Activated CD8-positive, alpha-beta memory T cell treated with anti-CD3 and anti-CD28 coated beads for 36 hours (primary cell): ENCODE results near the gene GSTK1. TPM values are rescaled to one million over a fixed set of nuclear protein-coding genes. Genes with fewer than 3 reads are reported as not detected.

Experiments used
- CTCF ChIA-PET: fragments of 350-600 bp; sonication (Branson Sonifier 250); formaldehyde crosslinking; loops from one replicate; lab custom pipeline; 2021; ENCODE audit warnings: antibody characterized with exemption; lab: Charles Lee
- POLR2A ChIA-PET: fragments of 350-600 bp; sonication (Branson Sonifier 250); formaldehyde crosslinking; loops from one replicate; lab custom pipeline; 2021; ENCODE audit warnings: antibody characterized with exemption; lab: Charles Lee
- total RNA-seq, 2 experiments: library from RNA; stranded (reverse); gene quantifications; one replicate each; pipeline ENCODE4 v1.2.3, GENCODE V29; 2021

GSTK1 gene
- total RNA-seq, 2 experiments from 2014 or later = 131 to 132 TPM

DNA sequence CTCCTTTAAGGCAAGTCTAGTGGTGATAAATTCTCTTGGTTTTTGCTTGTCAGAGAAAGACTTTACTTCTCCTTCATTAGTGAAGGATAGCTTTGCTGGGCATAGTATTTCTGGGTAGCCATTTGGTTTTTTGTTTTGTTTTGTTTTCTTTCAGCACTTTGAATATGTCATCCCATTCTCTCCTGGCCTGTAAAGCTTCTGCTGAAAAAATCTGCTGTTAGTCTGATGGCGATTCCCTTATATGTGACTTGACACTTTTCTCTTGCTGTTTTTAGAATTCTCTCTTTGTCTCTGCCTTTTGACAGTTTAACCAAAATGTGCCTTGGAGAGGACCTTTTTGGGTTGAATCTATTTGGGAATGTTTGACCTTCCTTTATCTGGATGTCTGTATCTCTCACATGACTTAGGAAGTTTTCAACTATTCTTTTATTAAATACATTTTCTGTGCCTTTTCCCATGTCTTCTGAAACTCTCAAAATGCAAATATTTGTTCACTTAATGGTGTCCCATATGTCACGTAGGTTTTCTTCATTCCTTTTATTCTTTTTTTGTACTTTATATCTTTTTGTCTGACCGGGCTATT, 26.7 kb upstream of the GSTK1 start:
- ChIA-PET CTCF (no interaction called here), POLR2A (no interaction called here)

DNA sequence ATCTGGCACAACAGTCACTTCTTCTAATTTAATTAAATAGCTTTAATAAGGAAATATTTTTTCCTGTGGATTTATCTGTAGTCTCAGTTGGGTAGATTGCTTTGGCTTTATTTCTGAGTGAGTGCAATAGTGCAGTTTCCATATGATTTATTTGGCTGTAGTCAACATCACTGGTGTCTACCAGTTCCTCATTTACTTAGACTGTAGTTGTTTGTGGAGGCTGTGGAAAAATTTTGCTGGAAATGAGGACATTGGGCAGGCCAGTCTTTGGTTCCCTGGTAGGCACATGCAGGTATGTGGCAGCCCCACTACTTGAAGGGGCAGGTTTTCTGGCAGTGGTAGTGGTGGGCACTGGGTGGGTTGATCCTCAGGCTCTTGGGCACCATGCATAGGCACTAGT, 25.9 kb upstream of the GSTK1 start:
- CTCF ChIA-PET = no interaction called here
- POLR2A ChIA-PET = no interaction called here

DNA sequence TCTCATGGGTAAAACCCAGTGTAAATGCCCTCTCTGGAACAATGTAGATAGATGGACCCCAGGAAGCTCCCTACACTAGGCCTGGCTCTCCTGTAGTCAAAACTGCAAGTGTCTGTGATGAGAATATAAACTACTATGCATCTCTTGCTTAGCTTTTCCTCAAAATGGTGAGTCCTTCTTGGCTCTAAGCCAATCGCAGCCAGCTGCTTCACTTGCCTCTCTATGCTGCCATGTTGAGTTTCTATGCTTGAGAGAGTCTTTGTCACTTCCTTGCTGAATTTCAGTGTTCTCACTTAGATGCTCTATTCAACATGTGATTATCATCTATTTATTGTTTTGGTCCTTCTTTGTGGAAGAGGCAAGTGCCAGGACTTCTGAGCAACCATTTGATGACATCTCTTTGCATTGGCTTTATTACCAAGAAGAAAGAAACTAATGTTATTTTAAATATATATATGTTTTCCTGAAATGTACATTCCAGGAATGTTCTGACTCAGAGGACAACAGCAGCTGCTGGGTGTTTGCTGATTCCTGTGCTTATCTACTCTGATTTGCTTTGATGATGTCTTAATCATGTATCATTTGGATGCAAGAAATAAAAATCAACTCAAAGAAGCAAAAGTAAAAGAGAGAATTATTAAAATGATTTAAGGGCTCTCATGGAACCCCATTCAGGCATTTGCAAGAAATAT, 24.8 kb upstream of the GSTK1 start:
- ChIA-PET CTCF (interaction anchor here (0.6 to 2.7 kb wide), 3 partner anchors 23 to 263 kb away, joined by 3 to 28 read pairs (median 6); no protein-coding TSS in a partner anchor), POLR2A (no interaction called here)

DNA sequence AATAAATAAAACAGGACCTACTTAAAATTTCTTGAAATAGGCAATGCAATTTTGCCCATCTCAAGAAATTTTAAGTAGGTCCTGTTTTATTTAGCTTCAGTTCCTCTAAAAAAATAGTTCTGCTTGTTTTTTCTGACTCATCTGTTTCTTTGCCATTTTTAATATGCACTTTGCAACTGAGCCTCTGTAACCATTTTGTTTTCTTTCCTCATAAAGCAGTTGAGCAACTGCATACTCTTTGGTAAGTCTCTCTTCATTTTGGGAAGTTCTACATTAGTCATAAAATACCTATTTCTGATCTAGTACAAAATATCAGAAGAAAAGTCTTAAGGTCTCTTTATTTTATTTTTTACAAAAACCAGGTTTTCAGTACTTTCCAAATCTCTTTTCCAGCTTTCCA, 23.4 kb upstream of the GSTK1 start:
- ChIA-PET CTCF (interaction anchor here (0.5 to 2.7 kb wide), 21 partner anchors 10 to 367 kb away, joined by 3 to 28 read pairs (median 6); partner anchors contain the start of genes CASP2, EPHA1 and GSTK1), POLR2A (interaction anchor here (1.4 to 1.5 kb wide), 2 partner anchors 23 to 50 kb away, joined by 3 read pairs; partner anchors contain the start of gene GSTK1)

DNA sequence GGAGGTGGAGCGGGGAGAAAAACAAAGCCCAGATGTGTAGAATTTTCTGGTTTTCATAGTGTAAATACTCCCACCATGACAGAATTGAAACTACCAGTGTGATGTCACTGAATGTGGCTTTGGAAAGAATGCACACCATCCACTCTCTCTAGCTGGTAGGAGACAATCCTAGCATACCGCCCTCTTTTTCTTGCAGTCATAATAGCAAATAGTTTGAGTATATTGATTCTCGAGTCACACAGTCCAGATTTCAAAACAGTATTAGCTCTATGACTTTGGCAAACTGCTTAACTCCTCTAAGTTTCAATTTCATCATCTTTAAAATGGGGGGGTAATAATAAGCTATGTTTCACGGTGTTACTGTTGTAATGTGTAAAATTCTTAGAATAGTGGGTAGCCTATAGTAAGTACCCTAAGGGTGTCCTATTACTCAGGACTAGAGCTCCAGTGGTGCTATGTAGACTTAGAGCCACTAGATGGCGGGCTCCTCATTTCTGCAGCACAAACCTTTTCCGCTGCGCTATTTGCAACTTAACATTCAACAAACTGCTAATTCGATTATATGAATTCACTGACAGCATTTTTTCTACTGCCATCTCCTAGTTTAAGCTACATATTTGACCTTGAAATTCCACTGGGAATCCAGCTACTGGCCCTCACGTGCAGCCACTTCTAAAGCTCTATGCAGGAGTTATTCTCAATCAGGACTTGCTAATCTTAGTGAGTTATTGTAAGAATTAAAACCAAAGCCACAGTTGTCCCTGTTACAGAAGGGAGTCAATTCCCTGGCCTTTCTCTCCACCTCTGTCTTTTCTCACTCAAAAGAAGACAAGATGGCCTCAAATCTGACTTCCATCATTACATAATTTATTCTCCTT, 22.7 kb upstream of the GSTK1 start:
- POLR2A ChIA-PET = interaction anchor here (0.7 to 1.5 kb wide), 4 partner anchors 23 to 59 kb away, joined by 3 read pairs; partner anchors contain the start of gene GSTK1
- CTCF ChIA-PET = interaction anchor here (0.6 to 2.7 kb wide), 31 partner anchors 8 to 367 kb away, joined by 3 to 28 read pairs (median 5); partner anchors contain the start of genes CASP2, EPHA1 and GSTK1

DNA sequence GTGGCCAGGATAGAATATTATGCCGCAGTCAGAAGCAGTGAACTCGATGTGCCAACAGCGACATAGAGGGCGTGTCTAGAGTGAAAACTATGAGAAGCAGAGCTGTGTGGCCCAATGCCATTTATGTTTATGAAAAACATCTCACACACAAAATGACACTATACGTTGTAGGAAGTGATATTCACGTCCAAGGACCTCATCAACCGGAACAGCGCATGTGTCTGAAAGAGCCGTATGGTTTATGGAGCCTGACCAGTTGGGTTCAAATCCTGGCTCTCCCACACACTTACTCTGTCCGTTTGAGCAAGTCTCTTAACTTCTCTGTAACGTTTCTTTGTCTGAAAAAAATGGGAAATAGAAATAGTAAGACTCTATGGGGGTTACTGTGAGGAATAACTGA, 20.9 kb upstream of the GSTK1 start:
- POLR2A ChIA-PET = no interaction called here
- CTCF ChIA-PET = interaction anchor here (1.7 kb wide), 1 partner anchor 47 kb away, joined by 4 read pairs; no protein-coding TSS in a partner anchor

DNA sequence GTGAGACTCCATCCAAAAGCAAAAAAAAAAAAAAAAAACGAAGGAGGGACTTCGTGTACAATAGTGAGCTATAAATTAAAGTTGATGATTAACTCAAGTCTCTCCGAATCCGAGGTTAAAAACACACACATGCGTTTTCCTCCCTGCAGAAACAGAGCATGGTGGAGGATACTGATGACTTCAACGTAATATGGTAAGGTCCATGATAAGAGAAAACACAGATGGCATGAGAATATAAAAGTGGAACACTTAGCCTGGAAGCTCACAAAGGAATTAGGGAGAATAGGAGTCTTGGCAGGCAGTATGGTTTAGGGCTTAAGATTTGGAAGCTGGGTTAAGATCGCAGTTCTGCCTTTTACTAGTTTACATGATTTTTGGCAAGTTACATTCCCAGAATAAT, 20.1 kb upstream of the GSTK1 start:
- POLR2A ChIA-PET = no interaction called here

DNA sequence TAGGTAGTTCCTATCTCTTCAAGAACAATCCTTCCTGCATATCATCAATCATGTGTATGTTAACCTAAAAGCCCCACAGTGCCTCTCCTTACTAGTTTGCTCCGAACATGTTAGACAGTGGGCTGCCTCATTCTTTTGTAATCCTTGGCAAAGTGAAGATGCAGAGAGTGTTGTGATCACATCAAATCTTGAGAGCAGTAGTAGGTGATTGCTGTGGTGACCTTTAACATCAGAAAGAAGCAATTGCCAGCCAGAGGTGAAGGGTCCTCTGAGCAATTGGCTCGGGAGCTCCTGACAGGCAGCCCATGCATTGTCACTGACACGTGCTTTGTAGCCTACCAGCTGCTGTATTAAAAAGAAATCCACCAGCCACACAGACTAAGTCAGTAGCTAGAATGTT, 19.6 kb upstream of the GSTK1 start:
- ChIA-PET CTCF (interaction anchor here (0.6 to 1.7 kb wide), 3 partner anchors 46 to 185 kb away, joined by 3 to 4 read pairs (median 4); no protein-coding TSS in a partner anchor), POLR2A (interaction anchor here (0.6 kb wide), 1 partner anchor 65 kb away, joined by 3 read pairs; no protein-coding TSS in a partner anchor)

More for the DNA sequence above, 20.1 kb upstream of the GSTK1 start:
- CTCF ChIA-PET = interaction anchor here (0.6 to 1.7 kb wide), 3 partner anchors 46 to 186 kb away, joined by 3 to 4 read pairs (median 4); no protein-coding TSS in a partner anchor

DNA sequence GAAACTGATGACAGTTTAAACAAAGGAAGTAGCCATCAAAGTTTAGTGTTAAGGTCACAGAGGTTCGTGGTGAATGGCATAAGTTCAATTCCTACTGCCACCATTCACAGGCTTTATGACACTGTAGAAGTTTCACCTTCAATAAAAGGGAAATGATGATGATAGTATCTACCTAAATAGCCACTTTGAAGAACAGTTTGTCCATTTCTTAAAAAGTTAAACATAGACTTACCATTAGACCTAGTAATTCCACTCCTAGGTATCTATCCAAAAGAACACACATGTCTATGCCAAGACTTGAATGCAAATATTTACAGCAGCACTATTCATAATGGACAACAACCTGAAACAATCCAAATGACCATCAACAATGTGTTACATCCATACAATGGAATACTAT, 18.9 kb upstream of the GSTK1 start:
- ChIA-PET POLR2A (interaction anchor here (0.6 kb wide), 1 partner anchor 65 kb away, joined by 3 read pairs; no protein-coding TSS in a partner anchor), CTCF (interaction anchor here (1.1 to 1.7 kb wide), 4 partner anchors 19 to 131 kb away, joined by 3 to 5 read pairs (median 4); partner anchors contain the start of gene GSTK1)

DNA sequence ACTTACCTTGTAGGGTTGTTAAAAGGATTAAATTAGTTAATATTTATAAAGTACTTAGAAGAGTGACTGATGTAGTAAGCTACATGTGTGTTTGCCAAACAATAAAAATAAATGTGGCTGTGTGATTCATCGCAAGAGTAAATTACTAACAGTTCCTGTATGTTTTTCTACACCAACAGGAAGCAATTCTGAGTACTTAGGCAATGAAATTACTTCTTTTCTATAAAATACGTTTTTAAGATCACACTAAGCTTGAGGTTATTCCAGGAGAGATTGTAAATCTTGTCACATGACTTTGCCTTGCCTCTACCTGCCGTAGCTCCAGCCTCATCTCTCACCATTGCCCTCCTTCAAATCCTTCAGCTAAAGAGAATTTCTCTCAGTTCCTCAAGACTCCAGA, 18.1 kb upstream of the GSTK1 start:
- POLR2A ChIA-PET = interaction anchor here (0.5 to 1.1 kb wide), 3 partner anchors 18 to 43 kb away, joined by 3 to 7 read pairs (median 5); partner anchors contain the start of gene GSTK1
- CTCF ChIA-PET = interaction anchor here (0.6 to 1.6 kb wide), 3 partner anchors 18 to 54 kb away, joined by 3 to 5 read pairs (median 3); partner anchors contain the start of gene GSTK1

DNA sequence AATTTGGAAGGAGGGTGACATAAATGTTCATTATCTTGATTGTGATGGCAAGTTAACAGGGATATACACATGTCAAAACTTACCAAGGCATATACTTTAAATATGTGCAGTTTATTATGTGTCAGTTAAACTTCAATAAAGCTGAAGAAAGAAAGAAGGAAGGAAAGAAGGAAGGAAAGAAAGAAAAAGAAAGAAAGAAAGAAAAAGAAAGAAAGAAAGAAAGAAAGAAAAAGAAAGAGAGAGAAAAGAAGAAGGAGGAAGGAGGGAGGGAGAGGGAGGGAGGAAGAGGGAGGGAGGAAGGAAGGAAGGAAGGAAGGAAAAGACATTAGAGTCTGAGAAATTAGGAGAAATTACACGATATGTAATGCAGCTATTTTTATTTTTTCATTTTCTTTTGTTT, 15.9 kb upstream of the GSTK1 start:
- ChIA-PET POLR2A (interaction anchor here (0.7 kb wide), 1 partner anchor 109 kb away, joined by 10 read pairs; no protein-coding TSS in a partner anchor), CTCF (interaction anchor here (0.5 to 2.1 kb wide), 2 partner anchors 9 to 19 kb away, joined by 3 to 4 read pairs; no protein-coding TSS in a partner anchor)

DNA sequence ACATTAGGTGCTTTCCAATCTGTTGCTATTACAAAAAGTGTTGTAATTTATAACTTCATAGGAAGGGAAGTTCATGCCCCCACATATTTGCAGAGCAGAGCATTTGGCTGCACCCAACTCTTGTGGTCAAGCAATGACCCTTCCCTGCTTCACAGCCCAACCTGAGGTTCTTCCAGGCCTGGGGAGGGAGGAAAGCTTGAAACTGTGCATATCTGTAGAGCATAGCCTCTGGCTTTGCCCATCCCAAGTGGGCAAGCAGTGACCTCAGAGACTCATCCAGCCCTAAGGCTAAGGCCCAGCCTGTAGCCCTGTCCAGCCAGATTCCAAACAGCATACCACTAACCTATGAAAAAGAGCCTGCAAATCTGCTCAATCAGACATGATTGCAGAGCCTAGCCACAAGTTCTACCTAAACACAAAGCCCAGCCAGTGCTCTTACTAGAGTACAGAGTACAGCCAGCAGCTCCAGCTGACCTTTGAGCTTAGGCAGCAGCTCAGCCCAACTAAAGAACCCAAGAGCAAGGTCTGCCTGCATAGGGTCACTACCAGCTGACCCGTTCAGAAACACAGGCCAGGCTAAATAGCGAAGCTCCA, 14.4 kb upstream of the GSTK1 start:
- ChIA-PET POLR2A (interaction anchor here (0.6 to 1.2 kb wide), 3 partner anchors 15 to 39 kb away, joined by 3 read pairs; partner anchors contain the start of genes CASP2 and GSTK1), CTCF (interaction anchor here (0.6 to 1.3 kb wide), 3 partner anchors 8 to 131 kb away, joined by 3 to 6 read pairs (median 5); no protein-coding TSS in a partner anchor)

DNA sequence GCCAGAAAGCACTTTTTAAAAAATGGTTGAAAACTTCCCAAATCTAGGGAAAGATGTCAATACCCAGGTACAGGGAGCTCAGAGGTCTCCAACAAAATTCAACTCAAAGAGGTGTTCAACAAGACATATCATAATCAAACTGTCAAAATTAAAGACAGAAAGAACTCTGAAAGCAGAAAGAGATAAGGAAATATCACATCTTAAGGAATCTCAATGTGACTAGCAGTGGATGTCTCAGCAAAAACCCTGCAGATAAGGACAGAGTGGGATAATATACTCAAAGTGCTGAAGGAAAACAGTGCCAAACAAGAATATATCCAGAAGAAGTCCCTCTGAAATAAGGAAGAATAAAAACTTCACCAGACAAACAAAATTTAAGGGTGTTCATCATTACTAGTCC, 13.0 kb upstream of the GSTK1 start:
- CTCF ChIA-PET = interaction anchor here (0.8 to 1.2 kb wide), 2 partner anchors 10 to 38 kb away, joined by 3 to 5 read pairs; partner anchors contain the start of gene CASP2

DNA sequence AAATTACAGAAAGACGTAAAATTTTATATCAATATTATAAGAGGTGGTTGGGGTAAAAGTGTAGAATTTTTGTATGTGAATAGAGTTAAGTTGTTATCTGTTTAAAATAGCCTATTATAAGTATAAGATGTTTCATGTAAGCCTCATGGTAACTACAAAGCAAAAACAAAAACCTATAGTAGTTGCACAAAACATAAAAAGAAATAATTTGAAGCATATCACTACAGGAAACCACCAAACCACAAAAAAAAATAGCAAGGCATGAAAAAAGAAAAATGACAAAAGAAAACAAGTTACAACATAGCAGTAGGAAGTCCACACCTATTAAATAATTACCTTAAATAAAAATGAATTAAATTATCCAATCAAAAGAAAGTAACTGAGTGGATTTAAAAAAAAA, 12.4 kb upstream of the GSTK1 start:
- POLR2A ChIA-PET = no interaction called here
- CTCF ChIA-PET = interaction anchor here (0.8 to 2.7 kb wide), 3 partner anchors 10 to 37 kb away, joined by 3 to 7 read pairs (median 5); partner anchors contain the start of gene CASP2

More for the DNA sequence above, 13.0 kb upstream of the GSTK1 start:
- POLR2A ChIA-PET = no interaction called here

DNA sequence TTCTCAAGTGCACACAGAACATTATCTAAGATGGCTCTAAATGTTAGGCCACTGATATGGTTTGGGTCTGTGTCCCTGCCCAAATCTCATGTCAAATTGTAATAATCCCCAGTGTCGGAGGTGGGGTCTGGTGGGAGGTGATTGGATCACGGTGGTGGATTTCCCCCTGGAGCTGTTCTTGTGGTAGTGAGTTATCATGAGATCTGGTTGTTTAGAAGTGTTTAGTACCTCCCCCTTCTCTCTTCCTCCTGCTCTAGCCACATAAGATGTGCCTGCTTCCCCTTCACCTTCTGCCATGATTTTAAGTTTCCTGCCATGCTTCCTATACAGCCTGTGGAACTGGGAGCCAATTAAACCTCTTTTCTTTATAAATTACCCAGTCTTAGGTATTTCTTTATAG, 11.2 kb upstream of the GSTK1 start:
- POLR2A ChIA-PET = no interaction called here
- CTCF ChIA-PET = interaction anchor here (2.7 kb wide), 1 partner anchor 11 kb away, joined by 7 read pairs; no protein-coding TSS in a partner anchor

DNA sequence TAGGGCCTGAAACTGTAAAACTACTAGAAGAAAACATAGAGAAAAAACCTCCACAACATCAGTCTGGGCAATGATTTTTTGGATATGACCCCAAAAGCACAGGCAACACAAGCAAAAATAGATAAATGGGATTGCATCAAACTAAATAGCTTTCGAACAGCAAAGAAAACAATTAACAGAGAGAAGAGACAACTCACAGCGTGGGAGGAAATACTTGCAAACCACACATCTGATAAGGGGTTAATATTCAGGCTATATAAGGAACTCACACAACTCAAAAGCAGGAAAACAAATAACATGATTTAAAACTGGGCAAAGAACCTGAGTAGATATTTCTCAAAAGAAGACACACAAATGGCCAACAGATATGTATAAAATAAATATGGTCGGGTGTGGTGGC, 7.7 kb upstream of the GSTK1 start:
- ChIA-PET CTCF (interaction anchor here (0.8 to 1.0 kb wide), 3 partner anchors 8 to 24 kb away, joined by 3 to 4 read pairs (median 4); no protein-coding TSS in a partner anchor), POLR2A (interaction anchor here (1.5 kb wide), 1 partner anchor 9 kb away, joined by 4 read pairs; no protein-coding TSS in a partner anchor)

DNA sequence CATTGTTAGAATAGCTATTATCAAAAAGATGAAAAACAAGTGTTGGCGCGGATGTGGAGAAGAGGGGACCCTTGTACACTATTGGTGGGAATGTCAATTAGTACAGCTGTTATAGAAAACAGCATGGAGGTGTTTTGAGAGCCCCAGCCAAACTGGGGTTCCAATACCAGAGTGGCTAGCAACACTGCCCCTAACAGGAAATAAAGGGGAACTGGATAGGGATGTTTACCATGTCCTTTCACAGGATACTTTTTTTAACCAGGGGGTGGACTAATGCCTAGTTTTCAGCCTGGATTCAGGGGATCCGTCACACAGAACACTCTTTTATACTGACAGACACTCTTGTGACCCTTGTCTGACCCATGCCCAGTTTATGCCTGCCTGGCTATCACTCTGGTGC, 6.9 kb upstream of the GSTK1 start:
- ChIA-PET CTCF (interaction anchor here (0.8 to 1.0 kb wide), 3 partner anchors 9 to 23 kb away, joined by 3 to 4 read pairs (median 4); no protein-coding TSS in a partner anchor), POLR2A (interaction anchor here (1.5 kb wide), 1 partner anchor 8 kb away, joined by 4 read pairs; no protein-coding TSS in a partner anchor)
